Endothelial cell of umbilical vein (primary cell): ENCODE data around the gene OR2A5. TPM values are rescaled to one million over a fixed set of nuclear protein-coding genes. Genes with fewer than 3 reads are reported as not detected.

ENCODE experiments used
- BruUV-seq: library from RNA; stranded (reverse); fragments of 400-500 nt; replicated peaks from 2 replicates; lab custom pipeline; 2021; lab: Mats Ljungman, UMichigan
- CTCF ChIA-PET: fragments of 300-600, 350-600 bp; sonication (Branson Sonifier 250); formaldehyde crosslinking; loops from one replicate; lab custom pipeline; 2021; ENCODE audit warnings: antibody characterized with exemption, inconsistent platforms; lab: Charles Lee
- POLR2A ChIA-PET: fragments of 300-600, 350-600 bp; sonication (Branson Sonifier 250); formaldehyde crosslinking; loops from one replicate; lab custom pipeline; 2021; ENCODE audit warnings: antibody characterized with exemption, inconsistent platforms; lab: Charles Lee
- DNase-seq: peaks from one replicate; pipeline ENCODE4 v3.0.0-alpha.2; 2011; ENCODE audit warnings: low read depth, low spot score
- FAIRE-seq: peaks from 2 replicates; lab custom pipeline; 2011; peaks lifted over from hg19 to GRCh38; lab: Jason Lieb, UNC
- H2AFZ ChIP-seq: 2 replicates; pipeline ENCODE4 v1.6.0; 2012; ENCODE audit warnings: low read depth, low read length, control low read depth, inconsistent platforms
- H3K27ac ChIP-seq: 2 replicates; pipeline ENCODE4 v1.5.1; 2011; ENCODE audit warnings: low read depth, mild to moderate bottlenecking, control low read depth, low read length, moderate library complexity; ENCODE audit not compliant: insufficient read depth
- H3K27me3 ChIP-seq, 2 experiments: 2 replicates each; pipeline versions ENCODE4 v1.6.0 to v1.6.1; 2011; ENCODE audit warnings: low read length in 2 of 2, mixed read lengths in 1 of 2; ENCODE audit not compliant: control insufficient read depth in 2 of 2, insufficient read depth in 2 of 2
- H3K36me3 ChIP-seq, 2 experiments: 2 replicates in 1 of 2; 3 replicates in 1 of 2; pipeline ENCODE4 v1.5.1; 2011; ENCODE audit warnings: low read length in 2 of 2, mild to moderate bottlenecking in 1 of 2, moderate library complexity in 1 of 2; ENCODE audit not compliant: control insufficient read depth in 2 of 2, insufficient read depth in 2 of 2; ENCODE audit errors: extremely low read depth in 1 of 2
- H3K4me1 ChIP-seq: 3 replicates; pipeline ENCODE4 v1.5.1; 2011; ENCODE audit warnings: mild to moderate bottlenecking, low read length; ENCODE audit not compliant: control insufficient read depth, insufficient read depth; ENCODE audit errors: extremely low read depth
- H3K4me2 ChIP-seq: 2 replicates; pipeline ENCODE4 v1.6.1; 2011; ENCODE audit warnings: low read length, control low read depth, mixed read lengths; ENCODE audit not compliant: insufficient read depth
- H3K4me3 ChIP-seq, 3 experiments: fragments of 200-600 bp in 1 of 3; sonication (generic), shearing (Covaris generic) in 1 of 3; replicated peaks in 1 of 3; 2 replicates each; pipeline ENCODE4 v1.5.1; 2011 to 2016; ENCODE audit warnings: control low read depth in 3 of 3, low read length in 3 of 3, mild to moderate bottlenecking in 2 of 3, inconsistent platforms in 1 of 3, low read depth in 1 of 3, moderate library complexity in 1 of 3; ENCODE audit not compliant: insufficient read depth in 1 of 3
- H3K79me2 ChIP-seq: 2 replicates; pipeline ENCODE4 v1.6.0; 2012; ENCODE audit warnings: low read length, inconsistent platforms; ENCODE audit not compliant: control insufficient read depth, insufficient read depth
- H3K9ac ChIP-seq: replicated peaks from 2 replicates; pipeline ENCODE3; 2011; ENCODE audit warnings: low read length, control low read depth; ENCODE audit not compliant: insufficient read depth; ENCODE audit errors: extremely low read depth
- H3K9me1 ChIP-seq: replicated peaks from 3 replicates; pipeline ENCODE4 v1.6.0; 2011; ENCODE audit warnings: mild to moderate bottlenecking, low read length; ENCODE audit not compliant: control insufficient read depth, insufficient read depth; ENCODE audit errors: extremely low read depth
- H3K9me3 ChIP-seq: replicated peaks from 2 replicates; pipeline ENCODE4 v1.5.1; 2012; ENCODE audit warnings: low read length, inconsistent platforms; ENCODE audit not compliant: control insufficient read depth, insufficient read depth
- H4K20me1 ChIP-seq: replicated peaks from 2 replicates; pipeline ENCODE3; 2011; ENCODE audit warnings: mild to moderate bottlenecking, low read length; ENCODE audit not compliant: control insufficient read depth, insufficient read depth; ENCODE audit errors: extremely low read depth
- CTCF ChIP-seq, 2 donors: IDR thresholded peaks; 1 replicate in 1 of 2; 2 replicates in 1 of 2; pipeline ENCODE4 v1.5.1; 2011; ENCODE audit warnings: low read length in 2 of 2, mild to moderate bottlenecking in 2 of 2, moderate library complexity in 2 of 2, control low read depth in 1 of 2, inconsistent platforms in 1 of 2, low read depth in 1 of 2; ENCODE audit not compliant: insufficient read depth in 1 of 2; ENCODE audit errors: extremely low read depth in 1 of 2
- EZH2 ChIP-seq: IDR thresholded peaks from 2 replicates; pipeline ENCODE4 v1.6.1; 2012; ENCODE audit warnings: borderline replicate concordance, low read depth, mild to moderate bottlenecking, moderate library complexity, low read length, inconsistent platforms; ENCODE audit not compliant: severe bottlenecking
- FOS ChIP-seq: IDR thresholded peaks from 2 replicates; pipeline ENCODE4 v1.6.1; 2011; ENCODE audit warnings: mild to moderate bottlenecking, low read length, moderate library complexity, borderline replicate concordance; ENCODE audit not compliant: insufficient read depth
- GATA2 ChIP-seq: IDR thresholded peaks from 2 replicates; pipeline ENCODE4 v1.7.0; 2011; ENCODE audit warnings: low read depth, mild to moderate bottlenecking, moderate library complexity, mixed read lengths, low read length; ENCODE audit not compliant: insufficient read length, insufficient read depth
- MYC ChIP-seq: IDR thresholded peaks from one replicate; pipeline ENCODE4 v1.6.1; 2011; ENCODE audit warnings: mild to moderate bottlenecking, low read depth, low read length
- POLR2AphosphoS5 ChIP-seq: IDR thresholded peaks from 2 replicates; pipeline ENCODE4 v1.6.1; 2012; ENCODE audit warnings: low read depth, mild to moderate bottlenecking, control low read depth, low read length, moderate library complexity; ENCODE audit not compliant: insufficient read depth
- dilution Hi-C: fragments of 300-500 bp; cut with MboI; formaldehyde crosslinking; loops from one replicate; pipeline ENCODE4 v1.15.0; 2019; ENCODE audit warnings: low sequenced_read_pairs; ENCODE audit not compliant: extremely low pct_ligation_motif_present
- intact Hi-C: fragments of 100-400 bp; cut with micrococcal nuclease; formaldehyde crosslinking; loops from one replicate; pipeline ENCODE4 v1.10.0; 2022
- polyA plus RNA-seq, 4 experiments: library from polyadenylated mRNA; depleted of rRNA in 3 of 4; stranded (reverse) in 3 of 4; unstranded in 1 of 4; fragments of >200 nt; gene quantifications; 2 replicates each; pipeline versions ENCODE4 v1.2.1 to v1.2.3, GENCODE V29; 2011 to 2012; ENCODE audit warnings: missing spikeins in 1 of 4
- total RNA-seq: library from RNA; stranded (reverse); gene quantifications from 2 replicates; pipeline ENCODE4 v1.2.3, GENCODE V29; 2021

OR2A5 gene
- total and polyA plus RNA-seq, 2 donors (not counting 3 experiments of a cell fraction or from before 2014, with no cell fraction given) = not detected

GRCh38 chr7:144032516-144032915 is 16.2 kb upstream of the OR2A5 start:
- FAIRE-seq = no peak
- dilution Hi-C loops = no loop called here

More at GRCh38 chr7:144032516-144032915, 16.2 kb upstream of the OR2A5 start:
- Histone ChIP-seq H3K9me1 (no peaks in the 10 kb centered on the region), H3K36me3 (no peaks in the 10 kb centered on the region), H3K9ac (no peak overlapping the region), H3K4me3 (no peak overlapping the region), H4K20me1 (no peaks in the 10 kb centered on the region), H3K4me2 (no peak overlapping the region), H3K79me2 (no peaks in the 10 kb centered on the region), H3K27me3 (no peaks in the 10 kb centered on the region), H3K4me1 (peaks cover 7% of the 10 kb centered on the region), H3K27ac (no peak overlapping the region), H2AFZ (no peak overlapping the region), H3K9me3 (no peaks in the 10 kb centered on the region)
- ChIA-PET POLR2A (no interaction called here), CTCF (interaction anchor here (2.0 kb wide), 2 partner anchors 131 to 295 kb away, joined by 7 to 8 read pairs; partner anchors contain the start of gene TCAF1)
- BruUV-seq = no TSS peak
- intact Hi-C loops = no loop called here
- DNase-seq = no peak
- TF ChIP-seq POLR2AphosphoS5 (no peak), FOS (no peak), CTCF (IDR thresholded peaks at IDR 0.05; ENCODE audit: extremely low read depth in 1 of 2, insufficient read depth in 1 of 2, low read depth in 1 of 2, low read length in 2 of 2) (no peak), GATA2 (no peak), EZH2 (no peak), MYC (no peak)
